ENCODE measurements around the gene EVL.
"Not testable (repeated sequence)": the region's sequence is repeated elsewhere in the genome, so short reads cannot be mapped to it uniquely, and the experiment has no call there.

EVL gene

DNA sequence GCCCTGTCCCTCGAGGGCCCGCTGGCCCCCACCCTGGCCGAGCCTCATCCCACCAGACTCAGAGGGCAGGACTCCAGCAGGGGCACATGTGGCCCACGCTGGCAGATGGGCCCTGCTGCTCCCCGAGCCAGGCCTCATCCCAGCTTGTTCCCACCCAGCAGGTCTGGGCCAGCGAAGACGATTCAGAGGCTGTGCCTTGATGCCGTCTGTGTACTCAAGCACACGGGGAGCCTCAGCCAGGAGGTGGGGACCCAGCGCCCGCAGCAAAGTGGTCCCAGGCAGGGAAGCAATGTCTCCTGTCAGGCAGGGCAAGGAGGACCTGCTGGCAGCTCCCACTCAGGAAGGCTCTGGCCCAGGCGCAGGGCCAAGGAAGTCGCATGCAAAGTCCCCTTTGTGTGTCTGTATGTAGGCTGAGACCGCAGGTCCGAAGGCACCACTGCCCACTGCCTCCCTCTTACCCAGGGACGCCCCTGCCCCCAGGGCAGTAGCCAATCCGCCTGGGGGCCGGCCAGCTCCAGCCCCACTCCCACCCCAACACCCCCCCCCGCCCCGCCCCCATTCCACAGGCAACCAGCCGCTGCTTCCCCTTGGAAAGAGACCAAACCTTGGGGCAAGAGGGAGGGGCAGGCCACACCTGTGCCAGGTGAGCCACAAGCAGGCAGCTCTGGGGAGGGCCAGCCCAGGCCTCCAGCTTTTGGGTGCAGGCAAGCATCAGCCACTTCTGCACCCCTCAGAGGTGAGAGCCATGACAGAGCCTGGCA is 84.8 kb downstream of the EVL start:
- DNase-seq, result no peak

DNA sequence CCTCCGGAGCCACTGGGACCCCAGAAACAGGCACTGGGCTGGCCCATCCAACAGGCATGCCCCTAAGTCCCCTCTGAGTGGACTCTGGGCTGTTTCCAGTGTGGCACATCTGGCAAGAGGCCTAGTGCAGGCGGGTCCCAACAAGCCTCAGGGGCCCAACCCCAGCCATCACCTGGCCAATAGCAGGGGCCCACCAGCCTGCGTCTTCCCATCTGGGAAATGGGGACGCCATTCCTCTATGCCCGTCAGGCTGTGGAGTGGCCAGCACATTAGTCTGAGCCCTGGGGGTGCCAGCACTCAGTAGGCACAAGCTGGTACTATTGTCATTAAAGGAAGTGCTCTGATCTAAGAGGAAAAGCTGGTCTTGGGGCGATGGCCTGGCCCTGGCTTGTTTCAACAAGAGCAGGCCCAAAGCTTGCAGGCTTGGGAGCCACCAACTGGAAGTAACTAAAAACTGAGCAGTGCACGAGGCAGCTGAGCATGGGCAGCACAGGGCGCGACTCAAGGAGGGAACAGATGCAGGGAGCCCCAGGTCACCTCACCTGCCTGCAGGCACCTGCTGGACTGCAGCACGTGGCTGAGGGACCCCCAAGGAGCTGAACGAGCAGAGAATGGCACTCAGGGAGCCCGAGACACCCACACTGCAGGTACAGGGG is 85.8 kb downstream of the EVL start:
- DNase-seq, result no peak

DNA sequence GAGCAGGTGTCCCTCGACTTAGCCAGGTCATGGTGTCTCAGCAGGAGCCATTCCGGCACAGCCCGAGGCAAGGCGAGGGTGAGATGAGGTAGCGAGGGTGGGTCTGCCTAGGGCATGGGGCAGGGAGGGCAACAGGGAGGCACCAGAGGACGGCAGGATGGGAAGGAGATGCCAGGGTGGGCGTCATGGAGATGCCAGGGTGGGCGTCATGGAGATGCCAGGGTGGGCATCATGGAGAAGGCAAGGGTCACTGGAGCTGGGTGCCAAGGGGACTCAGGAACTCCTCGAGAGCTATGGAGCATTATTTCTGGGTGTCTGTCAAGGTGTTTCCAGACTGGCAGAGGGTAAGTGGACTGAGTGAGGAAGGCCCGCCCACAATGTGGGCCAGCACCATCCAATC is 86.9 kb downstream of the EVL start:
- DNase-seq, result no peak

DNA sequence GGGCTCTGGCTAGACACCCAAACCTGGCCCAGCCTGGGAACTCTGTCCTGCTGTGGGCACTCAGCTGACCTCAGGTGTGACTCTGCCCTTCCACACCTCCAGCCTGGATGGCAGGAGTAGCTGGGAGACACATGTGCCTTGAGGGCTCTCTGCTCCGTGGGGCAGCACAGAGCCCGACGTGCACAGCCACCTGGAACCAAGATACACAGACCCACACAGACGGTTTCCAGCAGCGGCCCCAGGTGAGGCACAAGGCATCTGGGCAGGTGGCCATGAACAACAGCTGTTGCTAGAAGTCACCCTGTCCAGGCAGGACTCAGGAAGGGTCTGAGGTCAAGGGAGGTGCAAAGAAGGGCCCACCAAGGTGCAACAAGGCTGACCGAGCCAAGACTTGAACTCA is 88.3 kb downstream of the EVL start:
- DNase-seq, result no peak

DNA sequence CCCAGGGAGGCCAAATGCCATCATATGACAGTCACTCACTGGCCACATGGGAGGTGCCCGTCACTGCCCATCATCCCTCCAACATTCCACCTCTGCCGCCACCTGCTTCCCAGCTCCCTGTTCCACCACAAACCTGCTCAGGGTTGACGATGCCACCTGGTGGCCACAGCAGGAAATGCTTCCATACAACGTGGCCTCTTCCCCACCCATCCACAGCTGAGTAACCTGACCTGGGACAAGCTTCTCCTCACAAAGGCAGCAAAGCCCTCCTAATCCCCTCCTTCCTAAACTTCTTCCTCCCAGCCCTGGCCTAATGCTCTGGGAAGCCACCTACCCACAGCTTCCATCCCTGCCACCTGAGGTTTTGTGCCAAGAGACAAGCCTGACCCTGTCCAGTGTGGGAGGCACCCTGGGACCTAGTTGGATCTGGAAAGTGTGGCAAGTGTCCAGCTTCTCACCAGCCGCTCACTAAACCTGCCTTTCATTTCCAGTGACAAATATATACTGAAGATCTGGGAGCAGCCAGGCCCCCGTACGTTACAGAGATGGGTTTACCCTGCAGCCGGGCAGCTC is 89.9 kb downstream of the EVL start:
- DNase-seq, result peak; percentile 65

DNA sequence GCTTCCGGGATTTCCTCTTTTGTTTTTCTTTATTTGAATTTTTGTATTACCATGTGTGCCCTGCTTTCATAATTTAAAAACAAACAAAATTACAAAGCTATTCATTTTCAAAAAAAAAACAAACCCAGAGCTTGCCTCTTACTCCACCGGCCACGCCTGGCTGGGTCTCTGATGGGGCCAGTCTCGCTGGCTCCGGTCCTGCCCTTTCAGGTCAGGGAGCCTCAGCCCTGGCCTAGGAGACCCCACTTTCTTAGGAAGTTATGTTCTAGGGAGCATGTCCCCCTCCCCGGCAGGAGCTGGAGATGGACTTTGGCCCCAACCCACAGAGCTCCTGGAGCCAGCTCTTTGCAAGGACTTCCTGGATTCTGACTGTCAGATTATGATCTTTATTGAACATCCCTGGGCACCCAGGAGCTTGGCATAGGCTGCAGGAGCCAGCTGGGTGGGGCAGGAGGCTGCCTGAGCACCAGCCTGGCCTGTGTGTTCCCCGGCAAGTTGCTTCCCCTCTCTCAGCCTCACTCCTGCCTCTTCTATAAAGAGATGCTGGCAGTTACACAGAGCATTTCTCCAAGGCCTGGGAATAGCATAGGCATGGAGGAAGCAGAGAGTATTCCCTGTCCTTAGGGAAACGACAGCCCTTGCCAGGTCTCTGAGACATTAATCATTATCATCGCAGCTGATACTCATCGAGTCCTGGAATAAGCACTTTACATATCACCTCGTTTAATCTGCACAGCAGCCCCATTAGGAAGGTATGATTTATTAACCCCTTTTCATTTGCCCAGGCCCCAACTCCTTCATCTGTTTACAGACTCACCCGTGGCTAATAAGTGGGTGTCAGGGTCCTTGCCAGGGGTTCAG is 90.8 kb downstream of the EVL start:
- DNase-seq, result no peak

DNA sequence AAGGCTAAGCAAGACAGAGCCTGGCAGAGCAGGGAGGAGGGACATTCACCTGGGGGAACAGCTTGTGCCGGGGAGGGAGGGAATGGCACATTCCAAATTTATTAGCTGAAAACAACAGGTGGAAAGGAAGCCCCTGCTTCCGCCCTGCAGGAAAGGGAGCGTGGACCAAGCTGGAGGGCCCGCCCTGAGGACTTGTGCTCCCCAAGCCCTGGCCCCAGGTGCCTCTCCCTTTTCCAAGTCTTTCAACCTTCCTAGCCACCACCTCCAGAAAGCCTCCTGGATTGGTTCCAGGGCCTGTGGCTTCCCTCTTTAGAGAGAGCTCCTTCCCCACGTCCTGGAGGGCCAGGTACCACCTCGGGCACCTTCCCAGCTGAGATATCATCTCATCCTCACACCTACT is 91.6 kb downstream of the EVL start:
- DNase-seq, result no peak

DNA sequence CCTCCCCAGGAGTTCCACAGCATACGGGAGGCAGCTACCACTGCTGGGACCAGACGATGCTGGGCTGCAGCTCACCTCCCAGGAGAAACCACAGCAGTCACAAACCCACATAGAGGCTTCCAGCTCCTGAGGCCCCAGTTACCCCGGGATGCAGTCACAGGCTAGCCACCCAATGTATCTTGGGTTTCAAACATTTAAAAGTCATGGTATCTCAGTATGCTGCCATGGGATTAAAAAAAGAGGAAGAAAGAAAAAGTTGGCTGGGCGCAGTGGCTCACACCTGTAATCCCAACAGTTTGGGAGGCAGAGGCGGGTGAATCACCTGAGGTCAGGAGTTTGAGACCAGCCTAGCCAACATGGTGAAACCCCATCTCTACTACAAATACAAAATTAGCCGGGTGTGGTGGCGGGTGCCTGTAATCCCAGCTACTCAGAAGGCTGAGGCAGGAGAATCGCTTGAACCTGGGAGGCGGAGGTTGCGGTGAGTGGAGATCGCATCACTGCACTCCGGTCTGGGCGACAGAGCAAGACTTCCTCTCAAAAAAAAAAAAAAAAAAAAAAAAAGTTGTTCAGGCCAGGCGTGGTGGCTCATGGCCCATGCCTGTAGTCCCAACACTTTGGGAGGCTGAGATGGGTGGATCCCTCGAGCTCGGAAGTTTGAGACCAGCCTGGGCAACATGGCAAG is 92.5 kb downstream of the EVL start:
- DNase-seq, result not testable (repeated sequence)

DNA sequence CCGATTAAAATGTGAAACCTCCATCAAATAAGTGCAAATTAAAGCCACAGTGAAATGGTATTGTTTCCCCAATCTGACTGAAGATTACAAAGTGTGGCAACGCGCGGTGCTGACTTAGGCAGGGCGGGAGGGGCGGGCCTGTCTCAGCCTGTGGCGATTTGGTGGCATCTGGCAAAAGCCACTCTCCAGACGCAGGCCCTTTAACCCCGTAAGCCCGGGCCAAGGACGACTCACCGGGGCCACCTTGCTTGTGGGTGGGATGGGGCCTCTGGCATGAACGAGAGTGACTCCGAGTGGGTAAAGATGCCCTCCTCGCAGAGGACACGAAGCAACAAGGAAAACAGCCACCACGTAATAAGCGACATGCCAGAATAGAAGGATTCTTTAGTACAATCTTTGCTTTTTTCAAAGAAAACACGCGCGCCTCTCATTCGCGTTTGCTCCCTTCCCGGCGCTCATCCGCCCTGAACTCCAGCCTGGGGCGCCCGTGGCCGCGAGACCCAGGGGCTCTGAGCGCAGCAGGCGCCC is 93.4 kb downstream of the EVL start:
- no peak for DNase-seq

DNA sequence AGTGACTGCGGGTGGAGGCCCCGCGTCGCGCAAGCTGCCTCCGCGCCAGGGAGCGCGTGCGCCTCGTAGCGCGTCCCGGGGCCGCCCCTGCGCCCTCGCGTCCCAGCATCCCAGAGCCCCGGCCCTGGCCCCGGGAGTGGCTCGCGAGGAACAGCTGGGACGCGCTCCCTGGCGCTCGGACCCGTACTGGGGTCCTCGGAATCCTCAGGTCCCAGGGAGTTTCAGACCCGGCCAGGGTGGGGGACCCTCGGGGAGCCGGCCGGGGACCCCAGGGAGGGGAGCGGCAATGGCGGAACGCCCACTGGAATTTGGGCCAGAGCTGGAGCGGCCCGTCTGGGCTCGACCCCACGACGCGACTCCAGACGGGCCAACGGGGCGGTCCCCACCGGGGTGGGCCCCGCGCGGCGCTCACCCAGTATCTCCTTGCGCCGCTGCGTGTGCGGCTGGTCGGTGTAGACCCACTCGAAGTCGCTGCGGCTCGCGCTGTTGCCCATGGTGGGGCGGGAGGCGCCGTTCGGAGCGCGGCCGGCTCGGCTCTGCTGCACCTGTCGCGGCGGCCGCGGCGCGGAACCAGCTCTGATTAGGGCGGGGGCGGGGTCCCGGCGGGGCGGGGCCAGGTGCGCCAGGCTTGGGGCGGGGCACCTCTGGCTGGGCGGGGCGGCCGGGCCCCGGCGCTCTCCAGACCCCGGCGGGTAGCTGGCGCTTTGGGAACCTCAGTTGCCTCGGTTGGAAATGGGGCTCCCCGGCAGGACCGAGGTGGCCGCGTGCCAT is 94.1 kb downstream of the EVL start, which contains the start of gene DEGS2:
Gene DEGS2 (minus strand): TSS at position 552 of the 771 bp plus-strand sequence. CDS start 58 bp downstream, at position 494.
- no peak for DNase-seq

DNA sequence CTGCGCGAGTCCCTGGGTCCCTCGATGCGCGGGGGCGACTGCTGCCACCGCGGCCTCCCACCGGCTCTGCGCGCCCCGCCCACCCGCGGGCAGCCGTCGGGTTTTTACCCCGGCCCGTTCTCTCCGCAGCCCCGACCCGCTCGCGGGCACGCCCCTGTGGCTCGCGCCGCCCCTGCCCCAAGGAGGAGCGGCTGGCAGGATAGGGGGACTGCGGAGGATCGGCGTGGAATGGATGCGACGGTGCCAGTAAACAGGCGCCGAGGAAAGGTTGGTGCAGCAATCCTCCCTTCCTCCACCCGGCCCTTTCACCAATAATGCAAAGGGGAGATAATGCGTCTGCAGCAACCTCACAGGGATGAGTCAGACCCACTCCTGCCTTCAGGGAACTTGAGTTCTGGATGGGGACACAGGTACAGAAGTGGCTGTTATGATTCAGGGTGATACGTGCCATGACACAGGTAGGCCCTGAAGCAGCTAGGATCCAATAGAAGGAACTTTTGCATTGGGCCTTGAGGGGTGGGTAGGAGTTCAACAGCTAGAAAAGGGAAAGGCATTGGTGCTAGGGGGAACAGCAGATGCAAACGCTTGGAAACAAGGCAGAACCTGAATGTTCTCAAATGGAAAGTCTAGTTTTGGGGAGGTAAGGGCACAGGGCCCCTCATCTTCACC is 94.8 kb downstream of the EVL start:
- DNase-seq, result peak; percentile 48

DNA sequence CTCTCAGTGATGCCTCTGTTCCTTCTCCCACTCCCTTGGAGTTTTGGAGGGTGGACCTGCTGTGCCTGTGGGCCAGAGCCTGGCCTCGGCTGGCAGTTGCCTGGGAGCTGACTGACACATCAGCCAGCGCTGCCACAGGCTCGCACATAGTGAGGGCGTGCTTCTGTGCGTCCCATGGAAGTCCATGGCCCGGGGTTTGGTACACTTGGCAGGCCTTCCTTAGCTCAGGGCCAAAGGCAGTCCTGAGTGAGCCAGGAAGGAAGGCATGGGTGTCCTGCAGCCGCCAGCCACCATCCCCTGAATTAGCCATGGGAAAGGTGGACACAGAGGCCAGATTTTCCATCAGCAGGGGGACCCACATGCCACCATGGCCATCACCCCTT is 95.3 kb downstream of the EVL start:
- DNase-seq, result no peak

DNA sequence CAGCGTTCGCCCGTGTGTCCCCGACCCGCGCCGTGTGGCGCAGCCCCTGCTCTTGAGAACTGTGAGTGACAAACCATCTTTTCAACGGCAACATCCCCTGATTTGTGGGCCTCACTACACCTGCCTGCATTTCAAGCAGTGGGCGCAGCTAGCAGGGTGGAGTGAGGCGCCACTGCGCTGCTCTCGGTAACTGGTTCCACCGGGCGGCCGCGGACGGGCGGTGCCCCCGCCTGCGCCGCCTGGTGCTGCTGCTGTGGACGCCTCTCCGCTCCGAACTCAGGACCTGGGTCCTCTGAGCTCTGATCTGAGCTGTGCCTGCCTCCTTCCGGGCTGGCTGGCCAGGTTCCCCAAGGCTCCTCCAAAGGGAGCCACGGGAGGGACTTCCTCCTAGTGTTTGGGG is 100.2 kb downstream of the EVL start:
- DNase-seq, result peak; percentile 34

DNA sequence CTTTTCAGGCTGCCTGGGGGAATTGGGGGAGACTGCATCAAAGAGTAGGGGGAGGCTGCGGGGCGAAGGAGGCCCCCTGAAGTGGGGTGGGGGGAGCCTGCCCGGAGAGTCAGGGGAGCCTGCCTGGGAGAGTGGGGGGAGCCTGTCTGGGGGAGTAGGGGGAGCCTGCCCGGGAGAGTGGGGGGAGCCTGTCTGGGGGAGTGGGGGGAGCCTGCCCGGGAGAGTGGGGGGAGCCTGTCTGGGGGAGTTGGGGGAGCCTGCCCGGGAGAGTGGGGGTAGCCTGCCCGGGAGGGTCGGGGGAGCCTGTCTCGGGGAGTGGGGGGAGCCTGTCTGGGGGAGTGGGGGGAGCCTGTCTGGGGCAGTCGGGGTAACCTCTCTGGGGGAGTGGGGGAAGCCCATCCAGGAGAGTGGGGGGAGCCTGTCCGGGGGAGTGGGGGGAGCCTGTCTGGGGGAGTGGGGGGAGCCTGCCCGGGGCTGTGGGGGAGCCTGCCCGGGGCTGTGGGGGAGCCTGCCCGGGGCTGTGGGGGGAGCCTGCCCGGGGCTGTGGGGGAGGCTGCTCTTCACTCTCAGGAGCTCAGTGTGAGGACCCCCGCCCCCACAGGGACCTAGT is 100.7 kb downstream of the EVL start:
- DNase-seq, result no peak

DNA sequence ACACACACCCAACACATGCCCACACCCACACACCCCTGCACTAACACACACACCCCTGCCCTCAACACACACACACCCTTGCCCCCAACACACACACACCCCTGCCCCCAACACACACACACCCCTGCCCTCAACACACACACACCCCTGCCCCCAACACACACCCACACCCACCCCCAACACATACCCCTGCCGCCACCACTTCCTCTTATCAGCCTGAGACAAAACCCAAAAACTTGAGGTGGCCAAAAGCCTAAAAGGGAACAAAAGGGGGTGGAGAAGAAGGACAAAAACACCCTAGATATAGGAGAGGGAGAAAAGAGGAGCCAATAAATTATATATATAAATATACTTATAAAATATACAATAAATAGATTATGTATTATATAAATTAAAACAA is 103.3 kb downstream of the EVL start:
- peak; percentile 84 for DNase-seq

DNA sequence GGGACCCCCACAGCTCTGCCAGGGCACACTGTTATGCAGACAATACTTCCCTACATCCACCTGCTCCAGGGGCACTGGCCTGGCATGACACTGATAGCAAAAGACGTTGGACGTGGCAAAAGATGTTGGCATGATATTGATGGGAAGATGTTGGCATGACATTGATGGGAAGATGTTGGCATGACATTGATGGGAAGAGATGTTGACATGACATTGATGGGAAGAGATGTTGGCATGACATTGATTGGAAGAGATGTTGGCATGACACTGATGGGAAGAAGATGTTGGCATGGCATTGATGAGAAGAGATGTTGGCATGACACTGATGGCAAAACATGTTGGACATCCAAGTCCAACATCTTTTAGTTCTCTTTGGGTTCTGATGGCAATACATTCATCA is 105.7 kb downstream of the EVL start:
- DNase-seq, result no peak

DNA sequence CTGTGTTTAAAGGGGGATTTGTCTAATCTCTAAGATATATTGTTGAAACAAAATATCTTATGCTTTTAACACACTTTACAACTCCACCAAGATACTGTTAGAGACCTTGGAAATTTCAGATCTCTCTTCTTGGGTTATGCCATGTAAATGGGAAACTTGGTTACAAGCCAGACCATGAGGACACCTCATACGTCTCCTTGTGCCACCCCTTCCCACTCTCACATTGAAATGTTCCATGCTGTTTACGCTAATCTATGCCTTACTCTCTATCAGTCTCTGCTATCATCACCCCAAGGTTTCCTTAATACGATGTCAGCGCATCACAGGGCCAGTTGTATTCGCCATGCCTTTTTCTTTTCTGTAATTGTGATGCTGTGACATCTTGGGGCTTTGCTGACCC is 107.6 kb downstream of the EVL start:
- no peak for DNase-seq

DNA sequence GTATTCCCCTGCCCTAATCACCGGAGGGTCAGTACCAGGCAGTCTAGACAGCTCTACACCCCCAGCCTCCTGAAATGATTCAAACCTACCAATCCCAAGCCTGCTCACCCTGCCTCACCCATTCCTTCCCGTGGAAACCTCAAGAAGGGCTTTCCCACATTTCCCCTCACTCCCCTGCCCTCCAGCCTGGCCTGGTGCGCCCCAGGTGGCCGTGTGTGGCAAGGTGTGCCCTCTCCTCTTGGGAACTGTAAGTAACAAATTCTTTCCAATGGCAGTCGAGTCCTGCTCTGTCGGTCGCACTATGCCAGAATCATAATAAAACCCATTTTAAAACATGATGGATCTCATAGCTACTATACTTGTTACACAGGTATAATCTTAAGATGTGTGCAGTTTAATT is 108.1 kb downstream of the EVL start:
- DNase-seq, result no peak

DNA sequence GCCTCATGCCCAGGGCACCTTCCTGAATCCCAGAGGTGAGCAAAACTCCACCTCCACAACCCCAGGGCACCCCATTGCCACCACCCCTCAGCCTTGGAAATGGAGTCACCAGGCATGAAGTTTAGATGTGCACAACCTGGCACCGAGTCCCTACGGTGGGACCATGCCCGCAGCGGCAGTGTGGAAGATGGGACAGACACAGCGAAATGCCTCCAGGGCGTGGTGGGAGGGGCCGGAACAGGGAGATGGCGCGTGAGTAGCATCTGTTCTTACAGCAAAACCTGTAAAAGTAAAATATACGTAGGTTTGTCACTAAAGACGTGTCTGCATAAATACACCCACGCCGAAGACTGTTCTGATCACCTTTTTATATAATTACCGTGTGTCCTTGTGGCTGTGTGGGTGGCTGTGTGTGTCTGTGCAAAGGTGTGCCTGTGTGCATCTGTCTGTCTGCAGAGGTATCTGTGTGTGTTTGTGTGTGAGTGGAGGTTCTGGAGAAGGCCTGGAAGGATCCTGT is 111.6 kb downstream of the EVL start:
- DNase-seq, result no peak

DNA sequence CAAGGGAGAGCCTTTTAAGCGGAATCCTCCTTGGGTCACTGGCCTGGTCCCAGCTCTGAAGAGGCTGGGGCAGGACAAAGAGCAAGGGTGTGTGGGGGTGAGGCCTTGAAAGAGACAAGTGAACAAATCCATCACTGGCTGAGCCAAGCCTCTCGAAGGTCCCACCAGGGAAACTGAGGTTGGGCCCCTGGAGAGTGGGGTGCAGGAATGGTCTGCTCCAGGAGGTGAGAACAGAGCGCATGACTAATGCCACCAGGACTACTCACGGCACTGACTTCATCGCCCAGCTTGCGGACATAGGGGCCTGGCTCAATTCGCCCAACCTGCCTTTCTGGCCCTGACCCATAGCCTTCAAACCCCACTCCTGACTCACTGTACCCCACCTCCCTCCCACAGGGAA is 113.5 kb downstream of the EVL start:
- no peak for DNase-seq
